Stimulated activated CD4-positive, alpha-beta T cell treated with anti-CD3 and anti-CD28 coated beads, Interleukin-15, amount 100 ng/mL, for 1 hour (primary cell): Measurements from ENCODE around the gene POU2AF1.

Experiments
- DNase-seq, 2 donors: peaks; one replicate each; pipeline ENCODE4 v3.0.0-alpha.2; 2020; ENCODE audit warnings: low read depth in 1 of 2, low spot score in 1 of 2

Gene POU2AF1

DNA sequence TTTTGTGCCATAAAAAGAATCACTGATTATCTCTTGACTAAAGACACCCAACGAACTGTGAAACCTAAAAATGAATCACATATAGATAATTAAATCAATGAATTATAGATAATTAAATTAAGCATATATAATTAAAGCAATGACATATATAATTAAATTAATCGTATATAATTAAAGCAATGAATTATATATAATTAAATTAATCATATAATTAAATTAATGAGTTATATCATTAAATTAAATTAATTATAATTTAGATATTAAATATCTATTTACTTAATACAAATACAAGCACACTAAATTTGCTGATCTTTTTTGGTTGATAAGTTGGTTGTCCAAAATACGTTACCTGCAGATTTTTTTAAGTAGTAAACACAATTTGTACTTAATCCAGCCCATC is 30.9 kb downstream of the POU2AF1 start:
- DNase-seq, result no peak

DNA sequence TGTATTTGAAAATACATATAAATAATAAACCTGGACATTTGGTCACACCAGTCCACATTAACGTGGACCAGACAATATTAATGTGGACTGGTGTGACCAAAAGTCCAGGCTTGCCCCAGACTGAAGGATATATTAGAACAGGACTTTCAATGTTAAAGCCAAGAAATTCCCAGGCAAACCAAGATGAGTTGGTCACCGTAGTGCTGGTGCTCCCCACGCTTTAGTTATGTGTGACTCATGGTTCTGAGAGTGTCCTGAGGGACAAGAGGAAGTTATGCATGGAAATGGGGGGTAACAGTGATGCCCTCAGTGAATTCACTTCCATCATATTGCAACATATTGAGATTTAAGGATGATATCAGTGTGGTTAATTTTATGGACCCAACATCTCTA is 31.4 kb downstream of the POU2AF1 start:
- DNase-seq, result no peak

DNA sequence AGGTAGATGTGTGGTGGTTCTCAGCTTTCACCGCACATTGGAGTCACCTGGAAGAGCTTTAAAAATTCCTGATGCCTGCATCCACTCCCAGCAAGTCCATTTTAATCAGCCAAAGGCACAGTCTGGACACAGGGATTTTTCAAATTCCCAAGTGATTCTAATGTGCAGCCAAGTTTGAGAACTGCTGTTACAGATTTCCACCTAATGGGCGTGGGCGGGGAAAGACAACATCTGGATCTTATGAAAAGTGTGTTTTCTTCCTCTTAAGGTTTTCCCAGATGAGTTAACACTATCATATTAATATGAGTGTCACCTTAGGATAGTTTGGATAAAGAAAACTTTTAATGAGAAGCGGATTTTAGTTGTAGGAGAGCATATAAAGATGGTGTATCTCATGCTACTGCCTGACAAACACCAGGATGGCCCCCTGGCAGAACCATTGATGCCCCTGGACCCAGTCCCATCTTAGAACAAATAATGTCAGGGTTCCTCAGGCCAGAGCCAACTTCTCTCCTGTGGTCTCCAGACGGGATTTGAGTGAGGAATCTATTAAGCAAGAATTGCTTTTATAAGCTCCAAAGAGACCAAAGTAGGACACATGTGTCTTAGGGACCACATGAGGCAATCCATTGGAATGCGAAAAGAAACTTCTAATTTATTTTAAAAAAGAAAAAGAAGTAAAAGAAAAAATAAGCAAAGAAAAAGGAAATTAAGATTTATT is 31.9 kb downstream of the POU2AF1 start:
- DNase-seq, result no peak

DNA sequence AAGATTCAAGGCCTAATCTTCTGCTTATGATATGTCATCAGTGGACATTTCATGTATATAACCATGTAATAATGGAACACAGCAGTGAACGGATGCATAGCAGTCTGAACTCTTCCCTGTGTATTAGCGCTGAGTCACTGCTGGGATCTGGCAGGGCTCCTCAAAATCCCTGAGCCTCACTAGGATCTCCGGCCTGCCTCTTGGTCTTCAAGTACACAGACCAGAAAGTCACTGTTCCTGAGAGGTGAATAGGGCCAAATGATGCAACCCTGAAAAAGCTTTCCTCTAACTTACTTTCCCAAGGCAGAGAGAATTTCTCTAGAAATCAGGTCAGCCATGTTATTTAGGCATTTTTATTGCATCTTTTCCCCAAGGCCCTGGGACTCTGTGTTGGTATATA is 35.0 kb downstream of the POU2AF1 start:
- no peak for DNase-seq

DNA sequence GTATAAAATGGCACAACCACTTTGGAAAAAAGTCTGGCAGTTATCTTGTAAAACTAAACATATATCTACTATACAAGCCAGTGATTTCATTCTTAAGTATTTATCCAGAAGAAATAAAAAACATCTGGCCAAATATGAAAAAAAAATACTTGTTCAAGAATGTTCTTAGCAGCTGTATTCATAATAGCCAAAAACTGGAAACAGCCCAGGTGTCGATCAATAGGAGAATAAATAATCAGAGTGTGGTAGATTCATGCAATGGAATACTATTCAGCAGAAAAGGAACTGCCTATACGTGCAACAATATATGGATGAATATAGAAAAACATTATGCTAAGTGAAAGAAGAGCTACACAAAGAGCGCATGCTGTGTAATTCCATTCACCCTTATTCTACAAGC is 36.7 kb downstream of the POU2AF1 start:
- no peak for DNase-seq

DNA sequence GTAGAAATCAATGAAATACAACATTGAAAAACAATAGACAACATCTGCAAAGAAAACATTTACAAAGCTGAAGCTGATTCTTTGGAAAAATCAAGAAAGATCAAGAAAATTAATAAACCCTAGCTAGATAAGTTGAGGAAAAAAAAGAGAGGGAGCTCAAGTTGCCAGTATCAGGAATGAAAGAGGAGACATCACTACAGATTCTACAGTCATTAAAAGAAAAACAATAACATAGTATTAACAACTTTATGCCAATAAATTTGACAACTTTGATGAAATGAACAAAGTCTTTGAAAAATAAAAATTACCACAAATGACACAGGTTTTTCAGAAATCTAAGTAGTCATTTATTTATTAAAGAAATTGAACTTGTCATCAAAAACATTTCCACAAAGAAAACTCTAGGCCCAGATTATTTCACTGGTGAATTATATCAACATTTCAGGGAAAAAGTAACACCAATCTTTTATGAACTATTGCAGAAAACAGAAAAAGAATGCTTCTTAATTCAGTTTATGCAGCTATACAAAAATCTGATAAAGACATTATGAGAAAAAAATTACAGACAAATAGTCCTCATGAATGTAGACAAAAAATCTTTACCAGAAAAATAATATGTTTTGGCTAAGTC is 39.2 kb downstream of the POU2AF1 start:
- DNase-seq, result no peak

DNA sequence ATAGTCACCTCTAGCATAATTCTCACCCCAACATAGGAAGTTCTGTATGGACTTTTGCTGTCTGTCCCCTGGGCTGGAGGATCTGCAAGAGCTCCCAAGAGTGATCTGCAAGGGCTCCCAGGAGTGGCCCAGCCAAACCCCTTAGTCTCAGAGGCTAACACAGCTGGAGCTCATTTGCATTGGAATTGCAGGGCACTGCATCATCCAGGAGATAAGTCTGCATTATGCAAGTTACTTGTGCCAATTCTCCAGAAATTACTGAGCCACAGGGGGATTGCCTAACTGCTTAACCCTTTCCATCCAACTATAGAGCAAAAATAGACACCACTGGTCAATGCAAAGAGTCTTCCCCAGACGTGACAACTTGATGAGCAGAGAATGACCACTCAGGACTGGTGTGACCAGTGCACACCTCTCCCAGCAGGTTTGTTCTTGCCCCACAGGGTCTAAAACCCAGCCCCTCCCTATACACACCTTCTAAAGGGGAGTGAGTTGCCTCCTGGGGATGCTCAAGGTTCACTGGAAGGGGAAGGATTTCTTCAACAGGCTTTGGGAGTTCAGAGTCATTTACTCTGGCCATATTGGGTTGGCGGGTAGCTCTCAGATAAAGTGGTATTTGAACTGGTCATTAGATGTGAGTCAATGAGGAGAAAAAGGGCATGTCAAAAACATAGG is 42.4 kb downstream of the POU2AF1 start:
- DNase-seq, result no peak

DNA sequence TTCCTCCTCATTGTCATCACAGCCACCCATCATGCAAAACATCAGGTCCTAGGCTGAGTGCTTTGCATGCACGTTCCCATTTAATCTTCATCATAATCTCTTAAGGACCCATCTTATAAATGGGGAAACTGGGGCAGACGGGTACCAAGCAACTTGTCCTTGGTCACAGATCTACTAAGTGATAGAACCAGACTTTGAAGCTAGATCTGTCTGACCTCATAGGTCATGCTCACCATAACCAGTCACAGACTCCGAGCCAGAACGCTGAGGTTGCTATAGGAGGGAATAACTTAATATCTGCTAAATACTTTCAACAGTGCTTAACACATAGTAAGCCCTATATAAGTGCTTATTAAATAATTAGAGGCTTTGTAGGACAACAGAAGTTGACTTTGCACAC is 43.0 kb downstream of the POU2AF1 start:
- DNase-seq, result no peak

DNA sequence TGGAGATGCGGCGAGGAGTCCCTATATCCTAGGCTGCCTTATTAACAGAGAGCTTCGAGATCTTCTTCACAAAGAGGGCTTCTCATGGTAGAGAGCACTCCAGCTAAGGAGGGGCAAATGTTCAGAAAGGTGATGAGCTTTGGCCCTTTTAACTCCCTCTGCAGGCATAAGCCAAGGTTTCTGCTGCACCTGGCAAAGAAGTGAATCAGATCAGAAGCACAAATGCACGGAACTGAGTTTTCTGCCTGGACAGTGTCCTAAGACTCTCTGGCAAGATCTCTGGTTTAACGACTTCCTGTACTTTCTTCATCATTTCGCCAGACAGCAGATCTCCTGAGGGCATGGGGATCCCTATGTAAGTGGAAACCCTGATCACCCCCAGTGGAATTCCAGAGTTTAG is 43.5 kb downstream of the POU2AF1 start:
- DNase-seq, result no peak

DNA sequence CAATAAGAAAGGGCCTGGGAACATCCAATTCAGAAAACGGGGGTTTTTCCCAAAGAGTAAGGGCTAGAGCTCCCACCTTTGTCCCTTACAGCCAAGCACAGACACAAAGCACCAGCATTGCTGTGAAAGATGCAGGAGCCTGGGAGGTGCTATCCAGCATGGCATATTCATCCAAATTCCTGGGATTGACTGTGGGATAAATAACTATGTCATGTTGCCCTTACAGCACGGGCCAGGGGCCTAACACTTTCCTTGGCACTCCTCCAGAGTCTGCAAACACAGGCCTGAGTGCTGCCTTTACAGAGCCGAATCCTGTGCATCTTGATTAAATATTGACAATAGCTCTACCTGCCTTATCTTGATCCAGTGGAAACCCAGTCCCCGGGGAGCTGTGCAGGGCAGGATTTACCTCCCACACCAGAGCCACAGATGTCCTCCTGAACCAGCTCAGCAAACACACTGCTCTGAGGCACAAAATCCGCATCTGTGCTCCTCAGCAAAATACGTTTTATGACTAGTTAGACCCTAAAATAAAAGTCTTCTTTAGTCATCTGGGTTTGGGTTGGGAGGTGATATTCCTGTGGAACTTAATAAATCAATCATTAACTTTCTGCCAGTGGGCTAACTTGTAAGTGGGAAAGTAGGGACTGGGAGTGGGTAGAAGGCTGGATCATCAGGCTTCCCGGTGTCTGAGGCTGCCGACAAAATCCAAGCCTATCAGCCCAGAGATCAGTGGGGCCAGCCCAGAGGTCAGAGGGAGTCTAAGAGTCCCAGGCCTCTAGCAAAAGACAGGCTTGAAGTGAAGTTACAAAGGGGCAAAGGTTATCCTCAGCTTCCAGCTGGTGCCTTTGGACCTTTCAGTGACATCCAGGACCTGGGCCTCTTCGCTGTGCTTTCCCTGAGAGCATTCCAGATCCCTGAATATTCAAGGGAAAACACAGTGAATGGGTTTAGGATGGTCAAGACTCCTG is 44.3 kb downstream of the POU2AF1 start:
- no peak for DNase-seq

DNA sequence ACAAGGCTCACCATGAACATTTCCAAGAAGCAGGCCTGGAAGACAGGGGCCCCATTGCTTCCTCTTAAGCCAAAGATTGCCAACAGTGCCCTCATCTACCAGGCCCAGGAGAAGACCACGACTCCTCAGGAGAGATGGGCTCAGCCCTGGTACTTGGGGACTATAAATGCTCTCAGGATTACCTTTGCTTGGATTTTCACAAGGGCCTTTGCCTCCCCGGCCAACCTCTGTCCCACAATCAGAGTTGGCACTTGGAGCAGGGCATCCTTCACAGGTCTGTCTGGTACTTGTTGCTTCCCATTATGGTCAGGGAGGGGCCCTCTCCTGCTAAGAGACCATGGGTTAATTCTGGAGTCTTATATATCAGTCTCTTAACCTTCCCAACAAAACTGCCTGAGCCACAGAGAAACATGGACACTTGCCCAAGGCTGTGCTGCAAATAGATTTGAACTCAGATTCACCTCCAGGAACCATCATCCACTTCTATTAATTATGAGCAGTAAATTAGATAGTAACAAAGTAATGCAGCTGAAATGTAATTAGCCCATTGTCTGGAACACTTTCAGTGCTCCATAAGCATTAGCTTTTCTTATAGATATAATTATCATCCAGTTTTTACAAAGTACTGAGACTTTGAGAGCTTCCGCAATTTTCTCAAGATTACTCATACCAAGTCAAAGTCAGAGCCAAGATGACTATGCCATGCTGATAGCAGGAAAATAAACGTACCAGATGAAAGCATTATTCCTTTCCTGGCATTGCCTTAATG is 47.2 kb downstream of the POU2AF1 start:
- no peak for DNase-seq

DNA sequence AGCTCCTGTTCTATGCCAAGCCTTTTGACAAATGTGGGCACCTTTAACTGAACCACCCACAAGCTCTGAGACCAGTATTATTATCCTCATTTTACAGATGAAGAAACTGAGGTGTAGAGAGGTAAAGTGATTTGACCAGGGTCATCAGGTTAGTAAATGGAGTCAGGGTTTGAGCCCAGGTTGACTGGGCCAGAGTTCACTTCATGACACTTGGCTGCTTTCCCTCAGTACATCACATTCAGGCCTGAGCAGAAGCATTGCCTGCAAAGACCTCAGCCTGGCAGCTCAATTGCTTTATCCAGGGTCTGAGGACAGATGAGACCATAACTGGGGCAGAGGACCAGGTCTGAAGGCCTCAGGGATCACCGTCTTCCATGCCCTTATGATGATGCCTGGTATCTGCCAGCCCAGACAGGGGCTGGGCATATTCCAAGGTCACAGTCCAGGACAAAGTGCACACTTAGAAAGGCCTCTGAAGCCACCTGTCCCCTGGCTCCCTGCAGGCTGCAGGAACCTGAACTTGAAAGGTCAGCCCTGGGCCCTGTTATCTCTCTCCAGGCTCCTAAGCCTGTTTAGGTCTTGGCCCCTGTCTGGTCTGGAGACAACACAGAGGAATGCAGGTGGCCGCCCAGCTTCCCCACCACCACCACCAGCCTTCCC is 48.7 kb downstream of the POU2AF1 start:
- DNase-seq, result no peak

DNA sequence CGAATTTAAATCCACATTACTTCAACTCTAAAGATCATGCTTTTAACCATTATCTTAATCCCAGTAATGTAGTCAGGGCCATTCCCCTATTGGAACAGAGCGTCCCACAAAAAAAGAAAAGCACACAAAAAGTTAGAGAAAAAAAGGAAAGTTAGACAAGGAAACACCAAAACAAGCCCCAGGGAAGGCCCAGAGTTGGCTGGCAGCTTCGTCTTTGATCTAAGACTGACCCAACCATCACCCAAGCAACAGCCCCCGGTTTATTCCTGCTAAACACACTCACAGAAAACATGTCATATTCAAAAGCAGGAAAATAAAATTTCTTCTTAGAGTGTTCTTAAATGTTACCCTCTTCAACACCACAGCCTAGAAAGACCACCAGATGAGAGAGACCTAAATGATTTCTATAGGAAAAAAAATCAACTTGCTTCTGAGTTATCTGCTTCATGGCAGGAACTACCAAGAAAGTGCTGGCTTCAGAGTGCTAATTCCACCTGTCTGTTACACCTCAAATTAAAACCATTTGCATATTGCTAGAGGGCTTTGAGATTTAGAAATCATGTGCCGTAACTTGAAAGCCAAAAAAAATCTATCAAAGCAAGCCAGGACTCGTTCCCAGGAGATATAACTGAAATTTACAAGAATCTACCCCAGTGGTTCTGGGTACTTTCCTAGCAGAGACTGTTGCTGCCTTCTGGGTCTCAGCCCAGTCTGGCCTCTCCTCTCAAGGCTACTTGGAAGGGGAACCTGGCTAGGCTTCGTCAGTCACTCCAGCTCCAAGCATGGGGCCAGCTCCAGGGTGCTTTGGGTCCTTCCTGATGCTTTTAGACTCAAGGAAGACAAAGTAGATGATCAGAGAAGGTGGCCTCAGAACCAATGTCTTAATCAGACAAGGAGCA is 49.5 kb downstream of the POU2AF1 start:
- no peak for DNase-seq

DNA sequence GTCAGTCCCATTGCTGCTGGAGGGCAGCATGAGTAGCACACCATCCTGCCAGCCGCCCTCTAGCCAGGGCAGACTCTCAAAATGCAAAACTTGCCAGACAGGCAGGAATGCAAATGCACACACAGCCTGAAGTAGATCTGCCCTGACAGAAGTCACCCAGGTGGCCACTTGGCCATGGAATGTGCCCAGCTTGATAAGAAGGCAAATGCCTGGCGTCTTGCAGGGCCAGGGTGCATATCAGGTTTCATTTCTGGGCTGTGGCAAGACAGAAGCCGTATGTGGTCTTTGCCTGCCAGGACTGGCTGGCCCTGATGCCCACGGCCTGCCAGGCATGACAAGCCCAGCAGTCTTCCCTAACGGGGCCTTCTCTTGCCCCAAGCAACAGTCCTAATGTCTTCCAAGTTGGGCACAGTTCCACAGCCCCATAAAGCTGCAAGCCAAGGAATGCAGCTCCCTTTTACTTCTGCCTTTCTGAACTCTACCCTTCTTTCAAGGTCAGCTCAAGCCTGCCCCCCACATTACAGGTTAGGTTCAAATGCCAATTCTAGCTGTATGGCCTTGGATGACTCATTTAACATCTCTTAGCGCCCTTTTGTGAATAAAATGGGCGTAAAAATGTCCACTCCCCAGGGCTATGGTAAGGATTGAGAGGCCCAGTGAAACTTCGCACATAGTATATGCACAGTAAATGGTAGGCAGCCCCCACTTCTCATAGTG is 51.0 kb downstream of the POU2AF1 start:
- DNase-seq, result no peak

DNA sequence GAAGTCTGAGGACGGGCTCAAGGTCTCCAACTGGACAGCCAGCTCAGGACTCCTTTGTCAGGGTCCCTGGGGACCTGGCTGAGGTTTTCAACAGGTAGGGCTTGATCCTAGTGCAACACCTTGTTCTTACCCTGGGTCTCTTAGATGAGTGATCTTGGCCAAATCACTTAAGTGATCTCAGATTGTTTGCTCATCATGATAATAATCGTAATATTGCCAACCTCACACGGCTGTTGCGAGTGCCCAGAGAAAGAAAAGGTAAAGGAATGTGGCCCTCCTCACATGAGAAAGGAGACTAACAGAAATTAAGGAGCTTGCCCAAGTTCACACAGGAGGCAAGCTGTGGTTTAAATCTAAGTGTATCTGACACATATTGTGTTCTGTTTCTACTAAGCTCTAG is 52.3 kb downstream of the POU2AF1 start:
- DNase-seq, result no peak

DNA sequence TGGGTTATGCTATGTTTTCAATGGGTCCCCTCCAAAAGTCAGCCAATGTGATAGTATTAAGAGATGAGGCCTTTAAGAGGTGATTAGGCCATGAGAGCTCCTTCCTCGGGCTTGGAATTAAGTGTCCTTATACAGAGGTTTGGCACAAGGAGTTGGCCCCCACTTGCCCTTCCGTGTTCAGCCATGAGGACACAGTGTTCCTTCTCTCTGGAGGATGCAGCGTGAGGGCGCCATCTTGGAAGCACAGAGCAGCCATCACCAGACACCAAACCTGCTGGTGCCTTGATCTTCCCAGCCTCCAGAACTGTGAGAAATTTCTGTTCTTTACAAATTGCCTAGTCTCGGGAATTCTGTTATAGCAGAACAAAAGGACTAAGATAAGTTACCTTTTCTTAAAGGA is 53.8 kb downstream of the POU2AF1 start:
- DNase-seq, result no peak

DNA sequence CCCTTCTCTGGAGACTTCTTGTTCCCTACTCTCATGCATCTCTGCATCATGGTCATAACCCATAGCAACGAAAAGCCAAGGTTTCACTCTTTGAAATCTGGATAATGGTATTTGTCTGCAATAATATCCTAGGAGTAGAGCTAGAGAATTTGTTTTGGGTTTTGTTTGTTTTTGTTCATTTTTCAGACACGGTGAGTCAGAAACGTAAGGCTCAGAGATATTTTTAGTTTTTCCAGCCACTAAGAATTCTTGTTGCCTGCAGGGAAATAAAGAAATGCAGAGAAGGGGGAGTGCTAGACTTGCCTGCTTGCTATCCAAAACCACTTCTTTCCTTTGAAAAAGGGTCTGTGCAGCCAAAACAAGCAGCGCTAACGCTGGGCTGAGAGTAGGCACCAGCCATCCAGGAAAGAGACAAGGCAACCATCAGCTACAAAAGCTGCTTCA is 54.8 kb downstream of the POU2AF1 start:
- DNase-seq, result no peak

DNA sequence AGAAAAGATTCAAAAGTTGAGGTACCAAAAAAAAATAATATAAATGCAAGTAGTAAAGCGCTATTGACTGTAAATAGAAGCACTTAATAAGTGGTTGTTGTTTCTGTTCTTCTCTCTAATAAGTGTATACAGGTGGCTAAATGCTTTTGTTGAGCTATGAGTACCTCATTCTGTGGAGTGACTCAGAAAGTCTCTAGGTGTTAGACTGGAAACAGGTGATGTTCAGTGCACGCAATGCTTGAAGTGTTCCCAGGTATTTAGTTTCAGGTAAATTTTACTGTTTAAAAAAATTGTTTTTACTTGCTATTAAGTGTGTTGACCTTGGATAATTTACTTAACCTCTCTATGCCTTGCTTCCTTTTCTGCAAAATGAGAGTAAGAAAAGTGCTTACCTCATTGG is 56.5 kb downstream of the POU2AF1 start:
- no peak for DNase-seq
